Fibroblast of mammary gland (primary cell): ENCODE data around the gene RAD54L.
"Not testable (repeated sequence)": the region's sequence is repeated elsewhere in the genome, so short reads cannot be mapped to it uniquely, and the experiment has no call there.

Experiments used
- DNase-seq: peaks from one replicate; pipeline ENCODE4 v3.0.0-alpha.2; 2010; ENCODE audit warnings: low read depth
- H3K4me3 ChIP-seq: 2 replicates; pipeline ENCODE4 v1.5.1; 2011; ENCODE audit warnings: low read depth, mild to moderate bottlenecking, low read length, moderate library complexity; ENCODE audit not compliant: control insufficient read depth
- CTCF ChIP-seq: conservative IDR thresholded peaks from 2 replicates; pipeline ENCODE4 v1.5.1; 2011; ENCODE audit warnings: low read depth, low read length, inconsistent platforms; ENCODE audit not compliant: control insufficient read depth, insufficient read depth

The RAD54L gene

GRCh38 chr1:46317323-46317722 is 69.8 kb downstream of the RAD54L start:
- DNase-seq: no peak
- TF ChIP-seq CTCF: no peak
- H3K4me3 ChIP-seq: no peak overlapping the region

GRCh38 chr1:46319301-46319700 is 71.7 kb downstream of the RAD54L start:
- DNase-seq, H3K4me3 ChIP-seq: not testable (repeated sequence)

- DNase-seq, H3K4me3 ChIP-seq: not testable (repeated sequence)
These were observed 72.7 kb downstream of the RAD54L start for GRCh38 chr1:46319960-46320914.

- H3K4me3 ChIP-seq, DNase-seq: not testable (repeated sequence)
These were observed 74.6 kb downstream of the RAD54L start for GRCh38 chr1:46322191-46322590.

- H3K4me3 ChIP-seq, DNase-seq: not testable (repeated sequence)
These were observed 77.9 kb downstream of the RAD54L start for GRCh38 chr1:46325285-46326076.
